H1 (cell line): Measurements from ENCODE around the gene CSNK1G2. TPM values are rescaled to one million over a fixed set of nuclear protein-coding genes. Genes with fewer than 3 reads are reported as not detected.

Experiments
- CTCF ChIA-PET: fragments of 300-600 bp; sonication (Branson Sonifier 250); formaldehyde crosslinking; loops from one replicate; lab custom pipeline; 2021; ENCODE audit not compliant: partially characterized antibody; lab: Charles Lee
- POLR2A ChIA-PET: fragments of 300-600 bp; sonication (Branson Sonifier 250); formaldehyde crosslinking; loops from one replicate; lab custom pipeline; 2021; ENCODE audit warnings: inconsistent platforms; ENCODE audit not compliant: partially characterized antibody; lab: Charles Lee
- DNase-seq, 2 experiments: peaks; one replicate each; pipeline versions ENCODE4 v3.0.0 to v3.0.0-alpha.2; 2010 to 2022; ENCODE audit warnings: low spot score in 2 of 2, low read depth in 1 of 2, mixed read lengths in 1 of 2
- FAIRE-seq: peaks from 2 replicates; lab custom pipeline; 2011; peaks lifted over from hg19 to GRCh38; lab: Jason Lieb, UNC
- H2AFZ ChIP-seq: 2 replicates; pipeline ENCODE4 v1.8.1; 2012; ENCODE audit warnings: low read length, inconsistent platforms
- H2AK5ac ChIP-seq: 2 replicates; pipeline ENCODE4 v1.6.1; 2013; ENCODE audit warnings: low read depth, low read length
- H2BK120ac ChIP-seq: replicated peaks from 2 replicates; pipeline ENCODE3; 2013; ENCODE audit warnings: low read depth, low read length, inconsistent platforms
- H2BK12ac ChIP-seq: 2 replicates; pipeline ENCODE4 v1.6.1; 2013; ENCODE audit warnings: low read depth, low read length
- H2BK15ac ChIP-seq: 2 replicates; pipeline ENCODE4 v1.6.1; 2013; ENCODE audit warnings: low read length
- H2BK20ac ChIP-seq: 2 replicates; pipeline ENCODE4 v1.6.1; 2013; ENCODE audit warnings: low read length
- H2BK5ac ChIP-seq: 2 replicates; pipeline ENCODE4 v1.6.1; 2013; ENCODE audit warnings: low read depth, low read length
- H3K14ac ChIP-seq: 2 replicates; pipeline ENCODE4 v1.6.1; 2013; ENCODE audit warnings: inconsistent platforms; ENCODE audit not compliant: insufficient read length
- H3K18ac ChIP-seq: 2 replicates; pipeline ENCODE4 v1.6.1; 2013; ENCODE audit warnings: low read length; ENCODE audit errors: extremely low read depth
- H3K23ac ChIP-seq: 2 replicates; pipeline ENCODE4 v1.6.1; 2013; ENCODE audit warnings: inconsistent platforms; ENCODE audit not compliant: insufficient read length
- H3K23me2 ChIP-seq: 2 replicates; pipeline ENCODE4 v1.6.1; 2013; ENCODE audit warnings: low read depth, low read length
- H3K27ac ChIP-seq: 2 replicates; pipeline ENCODE4 v1.6.1; 2011; ENCODE audit warnings: low read depth, low read length, inconsistent platforms
- H3K27me3 ChIP-seq, 4 experiments: replicated peaks in 1 of 4; 1 replicate in 1 of 4; 2 replicates in 3 of 4; pipeline versions ENCODE4 v1.6.1 to v1.8.1; 2011 to 2013; ENCODE audit warnings: low read length in 3 of 4, mild to moderate bottlenecking in 3 of 4, inconsistent platforms in 2 of 4, mixed read lengths in 2 of 4, moderate library complexity in 1 of 4; ENCODE audit not compliant: control insufficient read depth in 3 of 4, insufficient read depth in 3 of 4; ENCODE audit errors: extremely low read depth in 1 of 4
- H3K36me3 ChIP-seq, 4 experiments: 2 replicates each; pipeline versions ENCODE4 v1.6.1 to v1.8.1; 2011 to 2013; ENCODE audit warnings: mild to moderate bottlenecking in 4 of 4, low read length in 3 of 4, moderate library complexity in 2 of 4, control low read depth in 1 of 4, inconsistent platforms in 1 of 4; ENCODE audit not compliant: insufficient read depth in 4 of 4, control insufficient read depth in 2 of 4
- H3K4ac ChIP-seq: replicated peaks from 2 replicates; pipeline ENCODE3; 2013; ENCODE audit warnings: low read length, low read depth, mixed read lengths, inconsistent platforms; ENCODE audit not compliant: insufficient read length
- H3K4me1 ChIP-seq, 4 experiments: replicated peaks in 1 of 4; 1 replicate in 1 of 4; 2 replicates in 3 of 4; pipeline versions ENCODE4 v1.6.1 to v1.8.1; 2011 to 2013; ENCODE audit warnings: low read length in 3 of 4, inconsistent platforms in 2 of 4, mixed read lengths in 1 of 4; ENCODE audit not compliant: insufficient read depth in 4 of 4, control insufficient read depth in 3 of 4
- H3K4me2 ChIP-seq, 2 experiments: 2 replicates each; pipeline versions ENCODE4 v1.6.1 to v1.8.1; 2011 to 2013; ENCODE audit warnings: low read depth in 2 of 2, low read length in 2 of 2, control low read depth in 1 of 2, inconsistent platforms in 1 of 2, mild to moderate bottlenecking in 1 of 2; ENCODE audit not compliant: insufficient read depth in 1 of 2
- H3K4me3 ChIP-seq, 4 experiments: fragments of 200-600, 300-600 bp in 1 of 4; sonication (generic), shearing (Covaris generic), sonication (Bioruptor Twin) in 1 of 4; 2 replicates each; pipeline versions ENCODE4 v1.5.1 to v1.8.1; 2011 to 2016; ENCODE audit warnings: low read length in 4 of 4, low read depth in 3 of 4, control low read depth in 2 of 4, inconsistent platforms in 2 of 4, mild to moderate bottlenecking in 2 of 4, mixed read lengths in 1 of 4, moderate library complexity in 1 of 4; ENCODE audit not compliant: insufficient read depth in 2 of 4; ENCODE audit errors: extremely low read depth in 1 of 4
- H3K56ac ChIP-seq: replicated peaks from 2 replicates; pipeline ENCODE3; 2013; ENCODE audit warnings: low read depth, mild to moderate bottlenecking, mixed read lengths, low read length, inconsistent platforms; ENCODE audit not compliant: insufficient read length
- H3K79me1 ChIP-seq: 2 replicates; pipeline ENCODE4 v1.6.1; 2013; ENCODE audit warnings: low read depth, low read length, control low read depth
- H3K79me2 ChIP-seq, 2 experiments: 2 replicates each; pipeline versions ENCODE4 v1.6.1 to v1.8.1; 2012 to 2013; ENCODE audit warnings: low read length in 2 of 2, mild to moderate bottlenecking in 2 of 2, inconsistent platforms in 1 of 2; ENCODE audit not compliant: insufficient read depth in 2 of 2, control insufficient read depth in 1 of 2
- H3K9ac ChIP-seq, 4 experiments: replicated peaks in 1 of 4; 1 replicate in 1 of 4; 2 replicates in 3 of 4; pipeline versions ENCODE4 v1.6.1 to v1.8.1; 2011 to 2013; ENCODE audit warnings: low read depth in 3 of 4, low read length in 3 of 4, control low read depth in 2 of 4, mild to moderate bottlenecking in 2 of 4, moderate library complexity in 2 of 4, inconsistent platforms in 1 of 4; ENCODE audit errors: extremely low read depth in 1 of 4
- H3K9me3 ChIP-seq, 2 experiments: 2 replicates each; pipeline versions ENCODE4 v1.6.1 to v1.8.1; 2012 to 2013; ENCODE audit warnings: mild to moderate bottlenecking in 2 of 2, moderate library complexity in 2 of 2, control low read depth in 1 of 2, inconsistent platforms in 1 of 2, low read depth in 1 of 2, low read length in 1 of 2, mixed read lengths in 1 of 2; ENCODE audit not compliant: insufficient read depth in 2 of 2
- H4K20me1 ChIP-seq, 2 experiments: replicated peaks in 1 of 2; 2 replicates each; pipeline versions ENCODE3 to v1.8.1; 2011 to 2013; ENCODE audit warnings: inconsistent platforms in 2 of 2, low read length in 2 of 2, mild to moderate bottlenecking in 1 of 2; ENCODE audit not compliant: insufficient read depth in 2 of 2, control insufficient read depth in 1 of 2
- H4K5ac ChIP-seq: 2 replicates; pipeline ENCODE4 v1.6.1; 2013; ENCODE audit warnings: low read length, low read depth, mixed read lengths, inconsistent platforms; ENCODE audit not compliant: insufficient read length
- H4K8ac ChIP-seq: 2 replicates; pipeline ENCODE4 v1.8.0; 2013; ENCODE audit warnings: mild to moderate bottlenecking, moderate library complexity, low read length, inconsistent platforms; ENCODE audit not compliant: insufficient read depth; ENCODE audit errors: extremely low read depth
- H4K91ac ChIP-seq: replicated peaks from 2 replicates; pipeline ENCODE3; 2013; ENCODE audit warnings: low read length, mixed read lengths, inconsistent platforms; ENCODE audit not compliant: insufficient read length
- BRCA1 ChIP-seq: IDR thresholded peaks from 2 replicates; pipeline ENCODE4 v1.6.1; 2012; ENCODE audit warnings: low read depth, low read length, improper control_type of control experiment
- CEBPB ChIP-seq: IDR thresholded peaks from 2 replicates; pipeline ENCODE4 v1.6.1; 2012; ENCODE audit warnings: low read depth, low read length
- EP300 ChIP-seq, 2 experiments: IDR thresholded peaks; 1 replicate in 1 of 2; 2 replicates in 1 of 2; pipeline ENCODE4 v1.6.1; 2011 to 2012; ENCODE audit warnings: low read depth in 2 of 2, low read length in 2 of 2, mild to moderate bottlenecking in 2 of 2, borderline replicate concordance in 1 of 2, inconsistent platforms in 1 of 2, moderate library complexity in 1 of 2
- HDAC6 ChIP-seq: IDR thresholded peaks from one replicate; pipeline ENCODE4 v1.7.1; 2012; ENCODE audit warnings: low read depth, mild to moderate bottlenecking, inconsistent platforms, low read length, moderate library complexity
- KDM4A ChIP-seq: IDR thresholded peaks from one replicate; pipeline ENCODE4 v1.7.1; 2012; ENCODE audit warnings: low read depth, mild to moderate bottlenecking, moderate library complexity, low read length, inconsistent platforms; ENCODE audit not compliant: severe bottlenecking
- MAFK ChIP-seq: IDR thresholded peaks from 2 replicates; pipeline ENCODE4 v1.6.1; 2012; ENCODE audit warnings: low read depth, mild to moderate bottlenecking, improper control_type of control experiment, low read length
- NRF1 ChIP-seq: IDR thresholded peaks from 2 replicates; pipeline ENCODE4 v1.6.1; 2011; ENCODE audit warnings: mild to moderate bottlenecking, low read depth, low read length, improper control_type of control experiment
- RAD21 ChIP-seq, 2 experiments: IDR thresholded peaks in 1 of 2; conservative IDR thresholded peaks in 1 of 2; 2 replicates each; pipeline ENCODE4 v1.6.1; 2011; ENCODE audit warnings: low read depth in 2 of 2, low read length in 2 of 2, improper control_type of control experiment in 1 of 2, inconsistent platforms in 1 of 2, mild to moderate bottlenecking in 1 of 2, moderate library complexity in 1 of 2
- RFX5 ChIP-seq: IDR thresholded peaks from 2 replicates; pipeline ENCODE4 v1.6.1; 2011; ENCODE audit warnings: low read depth, low read length, improper control_type of control experiment, borderline replicate concordance
- RXRA ChIP-seq: IDR thresholded peaks from 2 replicates; pipeline ENCODE4 v1.6.1; 2011; ENCODE audit warnings: low read depth, mild to moderate bottlenecking, low read length, moderate library complexity; ENCODE audit not compliant: insufficient read depth
- SAP30 ChIP-seq: fragments of 300-600 bp; sonication (generic); IDR thresholded peaks from 2 replicates; pipeline ENCODE4 v1.7.1; 2012; ENCODE audit warnings: low read length, moderate library complexity, mild to moderate bottlenecking, inconsistent platforms; ENCODE audit not compliant: insufficient read depth, insufficient replicate concordance
- WGBS, 2 experiments: shearing (Covaris generic) in 1 of 2; methylation state at CpG; one replicate each; pipeline versions ENCODE4 v1.1.6 to v1.1.7; 2013 to 2015; ENCODE audit warnings: low lambda C conversion rate in 2 of 2, mixed read lengths in 2 of 2, inconsistent platforms in 1 of 2, low coverage in 1 of 2, missing lambda C conversion rate in 1 of 2; ENCODE audit not compliant: insufficient replicate concordance in 2 of 2, insufficient coverage in 1 of 2, insufficient read length in 1 of 2; ENCODE audit errors: extremely low coverage in 1 of 2, missing lambda C conversion rate in 1 of 2; 5-methylcytosine and 5-hydroxymethylcytosine counted together
- polyA plus RNA-seq, 7 experiments: library from polyadenylated mRNA; depleted of rRNA in 3 of 7; stranded (reverse) in 5 of 7; unstranded in 2 of 7; fragments of >200 nt in 5 of 7; fragments of 200-250 nt in 2 of 7; gene quantifications; 1 replicate in 5 of 7; 2 replicates in 1 of 7; 4 replicates in 1 of 7; pipeline versions ENCODE4 v1.2.1 to v1.2.3, GENCODE V29; 2011 to 2013; ENCODE audit warnings: missing spikeins in 2 of 7, mixed read lengths in 2 of 7
- total RNA-seq: library from RNA; stranded (reverse); fragmentation: NEBNext Ultra II Directional; extraction: Animal tissue kit (Norgen Biotek cat#: 25700); gene quantifications from 2 replicates; pipeline ENCODE4 v1.2.1, GENCODE V29; 2021

Gene CSNK1G2
- total and polyA plus RNA-seq, 2 of the 8 experiments (the other 6 are each of a cell fraction or from before 2014, with no cell fraction given), result 99.5 to 130 TPM

GRCh38 chr19:1911995-1912394 is 29.0 kb upstream of the CSNK1G2 start:
- Histone ChIP-seq H4K20me1 (peaks cover 16 to 41% of the 10 kb centered on the region in 2 experiments), H3K4me2 (no peak overlapping the region), H2BK15ac (no peak overlapping the region), H2BK20ac (no peak overlapping the region), H3K9ac (no peak overlapping the region), H4K8ac (no peak overlapping the region), H2AK5ac (no peak overlapping the region), H3K4me1 (no peaks in the 10 kb centered on the region; a peak in 3 of 7 replicates), H2AFZ (no peak overlapping the region), H3K36me3 (peaks cover 0 to 17% (median 7%) of the 10 kb centered on the region in 4 experiments; a peak in 3 of 8 replicates), H4K91ac (no peak overlapping the region), H2BK5ac (no peak overlapping the region), H3K56ac (no peak overlapping the region), H3K79me2 (peaks cover 16 to 68% of the 10 kb centered on the region in 2 experiments; a peak in 3 of 4 replicates), H3K4me3 (no peak overlapping the region), H2BK12ac (no peak overlapping the region), H3K4ac (no peak overlapping the region), H2BK120ac (no peak overlapping the region), H3K27ac (no peak overlapping the region), H4K5ac (no peak overlapping the region), H3K14ac (no peak overlapping the region), H3K9me3 (no peaks in the 10 kb centered on the region), H3K27me3 (no peaks in the 10 kb centered on the region), H3K23ac (no peak overlapping the region), H3K23me2 (no peaks in the 10 kb centered on the region), H3K79me1 (peaks cover 27% of the 10 kb centered on the region), H3K18ac (no peak overlapping the region)
- no peak for FAIRE-seq
- ChIA-PET CTCF (interaction anchor here (0.6 to 1.3 kb wide), 2 partner anchors 8 to 18 kb away, joined by 3 to 5 read pairs; no protein-coding TSS in a partner anchor), POLR2A (interaction anchor here (0.9 to 3.4 kb wide), 6 partner anchors 11 to 36 kb away, joined by 3 to 12 read pairs (median 4); no protein-coding TSS in a partner anchor)
- TF ChIP-seq KDM4A, result no peak
- TF ChIP-seq RFX5, result no peak
- no peak for TF ChIP-seq HDAC6
- TF ChIP-seq RXRA, result no peak
- no peak for TF ChIP-seq MAFK
- TF ChIP-seq BRCA1, result no peak
- TF ChIP-seq CEBPB, result no peak
- TF ChIP-seq RAD21 (IDR thresholded peaks at IDR 0.05 in 1 of 2, conservative IDR thresholded peaks at IDR 0.05 in 1 of 2; ENCODE audit: low read depth in 2 of 2, low read length in 2 of 2), result no peak
- no peak for TF ChIP-seq NRF1
- no peak for TF ChIP-seq EP300 (IDR thresholded peaks at IDR 0.05; ENCODE audit: borderline replicate concordance in 1 of 2, low read depth in 2 of 2, low read length in 2 of 2)
- no peak for TF ChIP-seq SAP30
- DNase-seq, result no peak
- 97% methylated on average over 26 of the region's 37 CpGs; no CpG with 5 or more reads in 1 of the 2 experiments for WGBS, 2 experiments
